RWPE1 (cell line): ENCODE measurements around the gene STK24.

Experiments
- CTCF ChIA-PET: fragments of 350-600 bp; sonication (Branson Sonifier 250); formaldehyde crosslinking; extraction: SDS; loops from one replicate; lab custom pipeline; 2021; lab: Yijun Ruan, JAX
- POLR2A ChIA-PET: fragments of 400-600 bp; formaldehyde crosslinking; extraction: SDS; loops from one replicate; lab custom pipeline; 2020; ENCODE audit warnings: antibody characterized with exemption; ENCODE audit not compliant: low non-redundant PET; lab: Yijun Ruan, JAX
- DNase-seq: peaks from one replicate; pipeline ENCODE4 v3.0.0; 2012; ENCODE audit warnings: low spot score
- H3K27ac ChIP-seq: fragments of 450-650 bp; 2 replicates; pipeline ENCODE4 v1.5.1; 2017
- CTCF ChIP-seq: fragments of 450-650 bp; conservative IDR thresholded peaks from 2 replicates; pipeline ENCODE4 v1.5.1; 2017; ENCODE audit warnings: low read depth, mild to moderate bottlenecking

Gene STK24

DNA sequence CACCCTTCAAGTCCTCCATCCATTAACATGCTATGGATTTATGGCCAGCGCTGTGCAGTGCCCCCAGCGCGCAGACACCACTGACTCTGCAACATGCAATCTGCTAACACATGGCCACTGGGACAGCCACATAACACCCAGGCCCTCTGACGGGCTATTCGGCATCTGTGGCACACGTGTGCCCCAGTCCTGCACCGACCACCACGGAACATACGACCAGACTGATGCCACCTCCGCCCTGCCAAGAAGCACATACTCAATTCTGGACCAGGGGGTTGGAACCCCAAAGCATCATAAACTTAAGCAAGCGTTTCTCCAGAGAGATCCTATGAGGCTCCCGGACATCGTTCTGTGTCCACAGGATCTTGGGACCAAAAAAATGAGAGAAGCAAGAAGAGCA is 9.8 kb downstream of the STK24 start:
- ChIA-PET CTCF (interaction anchor here (0.6 kb wide), 1 partner anchor 121 kb away, joined by 4 read pairs; no protein-coding TSS in a partner anchor), POLR2A (no interaction called here)
- DNase-seq: no peak
- H3K27ac ChIP-seq: no peak overlapping the region
- no peak for TF ChIP-seq CTCF

- POLR2A ChIA-PET: no interaction called here
- CTCF ChIA-PET: interaction anchor here (1.0 kb wide), 1 partner anchor 88 kb away, joined by 6 read pairs; no protein-coding TSS in a partner anchor
- H3K27ac ChIP-seq: peak overlapping the region; percentile 55
Observed at GRCh38 chr13:98565726-98566565, 11.0 kb downstream of the STK24 start.

GRCh38 chr13:98564204-98564603 is 12.7 kb downstream of the STK24 start:
- peak overlapping the region; percentile 36 for H3K27ac ChIP-seq
- ChIA-PET CTCF (interaction anchor here (0.6 to 0.7 kb wide), 2 partner anchors 109 to 412 kb away, joined by 3 to 4 read pairs; no protein-coding TSS in a partner anchor), POLR2A (no interaction called here)
- no peak for DNase-seq
- no peak for TF ChIP-seq CTCF

More at GRCh38 chr13:98565726-98566565, 11.0 kb downstream of the STK24 start:
- no peak for DNase-seq
- TF ChIP-seq CTCF: no peak

DNA sequence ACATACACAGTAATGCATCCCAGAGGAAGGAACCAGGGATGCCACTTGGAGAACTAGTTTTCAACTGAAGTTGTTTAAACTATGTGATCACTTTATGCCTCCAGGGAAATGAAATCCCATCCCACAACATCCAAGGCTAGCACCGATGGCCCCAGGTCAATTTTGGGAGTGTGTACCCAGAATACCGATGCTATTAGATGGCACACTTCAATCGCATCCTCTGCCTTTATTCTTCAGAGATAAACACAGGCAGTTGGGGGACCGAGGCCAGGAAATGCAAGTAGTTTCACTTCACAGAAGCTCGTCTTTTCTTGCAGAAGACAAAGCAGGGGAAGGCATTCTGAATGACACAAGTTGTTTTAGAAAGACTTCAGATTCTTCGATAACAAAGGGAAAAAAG is 13.8 kb downstream of the STK24 start:
- TF ChIP-seq CTCF: no peak
- no peak for DNase-seq
- POLR2A ChIA-PET: interaction anchor here (0.8 kb wide), 1 partner anchor 37 kb away, joined by 3 read pairs; no protein-coding TSS in a partner anchor
- H3K27ac ChIP-seq: no peak overlapping the region
- CTCF ChIA-PET: no interaction called here

GRCh38 chr13:98559169-98559568 is 17.7 kb downstream of the STK24 start:
- TF ChIP-seq CTCF: no peak
- no peak for DNase-seq
- ChIA-PET CTCF (interaction anchor here (0.7 kb wide), 1 partner anchor 114 kb away, joined by 3 read pairs; no protein-coding TSS in a partner anchor), POLR2A (no interaction called here)
- no peak overlapping the region for H3K27ac ChIP-seq

DNA sequence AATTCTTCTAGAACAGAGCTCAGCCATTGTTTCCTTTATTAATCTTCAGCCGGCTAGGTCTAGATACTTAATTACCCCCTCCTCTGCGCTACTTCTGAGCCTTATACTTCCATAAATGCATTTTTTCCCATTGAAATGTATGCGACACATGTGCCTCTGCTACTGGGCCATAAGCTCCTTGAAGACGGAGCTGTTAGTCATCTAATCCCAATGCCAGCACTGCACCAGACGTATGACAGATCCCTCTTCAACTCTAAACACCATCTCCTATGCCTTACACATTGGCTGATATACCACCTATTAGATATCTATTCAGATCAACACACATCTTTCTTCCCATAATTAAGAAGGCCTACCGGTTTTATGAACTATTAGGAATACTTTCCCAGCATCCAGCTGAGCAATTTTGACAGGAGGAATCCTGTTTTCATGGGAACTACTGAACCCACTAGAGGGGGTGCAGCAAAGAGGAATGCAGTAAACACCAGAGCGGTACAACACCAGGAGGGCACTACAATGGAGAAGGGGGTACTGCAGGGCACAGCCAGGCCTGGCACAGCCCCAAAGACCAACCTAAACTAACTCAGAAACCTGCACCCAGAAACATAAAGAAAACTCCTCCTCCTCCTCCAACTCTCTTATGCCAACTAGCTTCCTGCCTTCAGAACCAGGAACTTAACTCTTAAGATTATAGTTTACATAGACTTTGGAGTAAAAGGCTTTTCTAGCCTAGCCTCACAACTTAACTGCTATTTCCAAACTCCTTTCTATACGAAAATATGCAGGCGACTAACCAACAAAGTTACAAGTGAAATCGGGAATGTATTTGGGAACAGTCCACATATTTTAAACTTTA is 18.7 kb downstream of the STK24 start:
- CTCF ChIA-PET: interaction anchor here (0.6 kb wide), 1 partner anchor 78 kb away, joined by 4 read pairs; no protein-coding TSS in a partner anchor
- no peak overlapping the region for H3K27ac ChIP-seq
- DNase-seq: no peak
- no peak for TF ChIP-seq CTCF
- POLR2A ChIA-PET: no interaction called here
